Choroid plexus epithelial cell (primary cell): ENCODE measurements around the gene RANBP9.
A peak's percentile ranks its signal among the peaks of the same experiment; 100 is the strongest.

ENCODE experiments used
- DNase-seq: peaks from one replicate; pipeline ENCODE4 v3.0.0-alpha.2; 2010; ENCODE audit warnings: low read depth
- H3K4me3 ChIP-seq: 2 replicates; pipeline ENCODE4 v1.5.1; 2011; ENCODE audit warnings: low read depth, mild to moderate bottlenecking, control low read depth, low read length, moderate library complexity
- TF ChIP-seq, protein P1 (sequence below): conservative IDR thresholded peaks from 2 replicates; pipeline ENCODE4 v1.5.1; 2011; ENCODE audit warnings: low read depth, mild to moderate bottlenecking, control low read depth, inconsistent platforms, low read length, moderate library complexity

The RANBP9 gene

DNA sequence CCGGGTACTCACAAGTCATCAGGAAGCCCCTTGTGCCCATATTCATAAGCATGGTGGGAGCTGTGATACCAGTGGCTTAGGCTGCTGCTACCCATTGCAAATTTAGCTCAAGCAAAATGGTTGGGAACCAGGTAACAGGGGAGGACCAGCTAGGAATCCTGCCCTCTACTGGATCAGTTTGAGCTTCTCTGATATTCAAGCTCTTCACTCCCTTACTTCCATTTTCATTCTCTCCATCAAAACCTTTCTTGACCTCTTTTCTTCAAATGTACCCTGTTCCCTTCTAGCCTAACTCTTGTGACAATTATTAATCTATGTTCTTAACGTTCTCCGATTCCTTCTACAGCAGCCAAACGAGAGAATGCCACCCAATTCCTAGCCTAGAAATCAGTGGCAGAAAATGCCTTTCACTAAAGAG is 86.8 kb downstream of the RANBP9 start:
- TF ChIP-seq, protein P1, sequence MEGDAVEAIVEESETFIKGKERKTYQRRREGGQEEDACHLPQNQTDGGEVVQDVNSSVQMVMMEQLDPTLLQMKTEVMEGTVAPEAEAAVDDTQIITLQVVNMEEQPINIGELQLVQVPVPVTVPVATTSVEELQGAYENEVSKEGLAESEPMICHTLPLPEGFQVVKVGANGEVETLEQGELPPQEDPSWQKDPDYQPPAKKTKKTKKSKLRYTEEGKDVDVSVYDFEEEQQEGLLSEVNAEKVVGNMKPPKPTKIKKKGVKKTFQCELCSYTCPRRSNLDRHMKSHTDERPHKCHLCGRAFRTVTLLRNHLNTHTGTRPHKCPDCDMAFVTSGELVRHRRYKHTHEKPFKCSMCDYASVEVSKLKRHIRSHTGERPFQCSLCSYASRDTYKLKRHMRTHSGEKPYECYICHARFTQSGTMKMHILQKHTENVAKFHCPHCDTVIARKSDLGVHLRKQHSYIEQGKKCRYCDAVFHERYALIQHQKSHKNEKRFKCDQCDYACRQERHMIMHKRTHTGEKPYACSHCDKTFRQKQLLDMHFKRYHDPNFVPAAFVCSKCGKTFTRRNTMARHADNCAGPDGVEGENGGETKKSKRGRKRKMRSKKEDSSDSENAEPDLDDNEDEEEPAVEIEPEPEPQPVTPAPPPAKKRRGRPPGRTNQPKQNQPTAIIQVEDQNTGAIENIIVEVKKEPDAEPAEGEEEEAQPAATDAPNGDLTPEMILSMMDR: peak; percentile 68
- no peak overlapping the region for H3K4me3 ChIP-seq
- DNase-seq: peak; percentile 66

DNA sequence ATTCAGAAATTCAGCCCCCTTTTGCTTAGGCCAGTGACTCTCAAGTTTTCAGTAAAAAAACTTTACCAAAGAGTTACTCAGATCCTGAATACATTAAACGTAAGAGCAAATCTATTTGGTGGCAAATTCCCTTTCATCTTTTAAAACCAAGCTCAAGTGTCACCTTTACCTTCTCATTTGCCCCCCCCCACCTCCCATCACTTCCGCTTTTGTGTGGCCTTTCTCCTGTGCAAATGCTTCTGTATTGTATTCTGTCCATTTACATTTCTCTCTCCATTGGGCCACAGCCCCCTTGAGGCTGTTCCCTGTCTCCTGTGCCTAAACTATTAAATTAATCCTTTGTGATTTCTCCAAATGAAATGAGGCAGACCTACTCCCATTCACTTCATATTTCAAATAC is 94.6 kb downstream of the RANBP9 start:
- no peak for DNase-seq
- H3K4me3 ChIP-seq: no peak overlapping the region
- TF ChIP-seq, protein P1: no peak

DNA sequence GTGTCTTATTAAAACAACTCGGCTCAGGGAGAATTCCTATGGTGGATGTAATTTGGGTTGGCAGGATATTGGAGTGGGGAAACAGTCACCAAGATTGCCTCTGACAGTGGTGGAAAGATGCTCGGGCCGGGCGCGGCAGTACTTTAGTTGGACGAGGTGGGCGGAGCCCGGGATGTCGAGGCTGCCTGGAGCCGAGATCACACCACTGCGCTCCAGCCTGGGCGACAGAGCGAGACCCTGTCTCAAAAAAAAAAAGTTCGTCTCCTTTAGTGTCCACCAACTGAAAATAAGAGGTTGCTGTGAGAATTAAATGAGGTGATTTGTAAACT is 95.9 kb downstream of the RANBP9 start:
- peak overlapping the region; percentile 94 for H3K4me3 ChIP-seq
- TF ChIP-seq, protein P1: no peak
- DNase-seq: peak; percentile 39

DNA sequence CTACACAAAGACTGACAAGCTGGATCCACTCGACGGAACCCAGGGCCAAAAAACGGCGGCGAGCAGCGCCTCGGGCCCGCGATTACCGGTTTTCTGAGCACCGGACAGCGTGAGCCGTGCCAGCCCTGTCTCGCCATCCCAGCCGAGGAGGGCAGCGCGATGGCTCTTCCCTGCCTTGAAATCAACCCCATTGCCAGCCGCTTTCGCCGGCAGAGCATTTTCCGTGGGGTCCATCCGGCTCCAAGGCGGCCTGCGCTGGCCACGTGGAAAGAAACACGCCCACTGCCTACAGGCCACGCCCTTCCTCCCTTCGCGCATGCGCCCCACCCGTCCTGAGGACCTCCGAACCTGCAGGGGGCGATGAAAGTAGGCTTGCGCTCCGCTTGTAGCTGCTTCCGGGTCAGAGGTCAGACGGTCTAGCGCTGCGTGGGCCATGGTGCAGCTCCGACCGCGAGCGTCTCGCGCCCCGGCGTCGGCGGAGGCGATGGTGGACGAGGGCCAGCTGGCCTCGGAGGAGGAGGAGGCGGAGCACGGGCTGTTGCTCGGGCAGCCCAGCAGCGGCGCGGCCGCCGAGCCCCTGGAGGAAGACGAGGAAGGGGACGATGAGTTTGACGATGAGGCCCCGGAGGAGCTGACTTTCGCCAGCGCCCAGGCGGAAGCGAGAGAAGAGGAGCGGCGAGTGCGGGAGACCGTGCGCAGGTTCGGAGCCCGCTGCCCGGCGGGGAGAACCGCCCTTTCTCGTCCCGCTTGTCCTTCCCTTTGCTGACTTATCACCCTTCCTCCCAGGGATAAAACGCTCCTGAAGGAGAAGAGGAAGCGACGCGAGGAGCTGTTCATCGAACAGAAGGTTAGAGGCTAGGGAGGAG is 96.5 kb downstream of the RANBP9 start, which contains the start of gene NOL7:
TSS of gene NOL7 (plus strand) at position 410 of the 866 bp plus-strand sequence. CDS start at position 434, 24 bp downstream.
- TF ChIP-seq, protein P1: peak; percentile 87

DNA sequence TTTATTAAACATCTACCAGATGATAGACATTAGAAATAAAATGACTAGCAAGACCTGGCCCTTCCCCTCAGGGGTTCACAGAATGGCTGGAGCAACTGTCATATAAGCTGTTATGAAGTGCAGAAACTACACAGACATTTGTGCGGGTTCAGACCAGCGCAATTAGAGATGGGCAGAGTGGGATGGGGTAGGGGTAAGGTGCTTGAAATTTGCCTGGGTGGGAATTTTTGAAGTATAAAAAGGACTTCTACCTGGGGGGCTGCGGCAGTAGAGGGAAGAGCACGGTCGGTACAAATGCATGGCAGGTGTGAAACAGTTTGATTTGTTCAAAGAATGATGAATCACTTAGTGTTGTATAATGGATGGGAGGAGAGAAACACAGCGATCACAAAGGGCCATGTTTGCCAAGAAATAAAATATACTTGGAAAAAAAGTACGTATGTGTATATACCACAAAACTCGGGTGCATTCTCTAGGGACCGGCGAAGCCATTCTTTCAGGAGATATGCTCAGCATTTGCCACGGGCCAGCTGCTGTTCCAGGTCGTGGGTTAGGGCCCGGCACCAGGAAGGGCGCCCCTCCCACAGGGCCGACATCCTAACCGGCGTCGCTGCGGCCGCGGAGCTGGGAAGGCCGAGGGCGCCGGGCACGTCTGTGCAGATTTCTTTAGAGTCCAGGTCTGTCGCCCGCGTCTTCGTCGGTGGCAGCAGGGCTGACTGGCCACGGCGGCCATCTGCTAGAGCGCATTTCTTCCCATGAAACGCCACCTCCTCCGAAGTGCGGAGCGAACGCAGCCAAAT is 97.3 kb downstream of the RANBP9 start:
- H3K4me3 ChIP-seq: peak overlapping the region; percentile 94
- peak; percentile 52 for DNase-seq
- TF ChIP-seq, protein P1: no peak

More for the DNA sequence above, 96.5 kb downstream of the RANBP9 start, which contains the start of gene NOL7:
- DNase-seq: peak; percentile 99
- peak within 1 kb of the TSS; percentile 94 for H3K4me3 ChIP-seq

DNA sequence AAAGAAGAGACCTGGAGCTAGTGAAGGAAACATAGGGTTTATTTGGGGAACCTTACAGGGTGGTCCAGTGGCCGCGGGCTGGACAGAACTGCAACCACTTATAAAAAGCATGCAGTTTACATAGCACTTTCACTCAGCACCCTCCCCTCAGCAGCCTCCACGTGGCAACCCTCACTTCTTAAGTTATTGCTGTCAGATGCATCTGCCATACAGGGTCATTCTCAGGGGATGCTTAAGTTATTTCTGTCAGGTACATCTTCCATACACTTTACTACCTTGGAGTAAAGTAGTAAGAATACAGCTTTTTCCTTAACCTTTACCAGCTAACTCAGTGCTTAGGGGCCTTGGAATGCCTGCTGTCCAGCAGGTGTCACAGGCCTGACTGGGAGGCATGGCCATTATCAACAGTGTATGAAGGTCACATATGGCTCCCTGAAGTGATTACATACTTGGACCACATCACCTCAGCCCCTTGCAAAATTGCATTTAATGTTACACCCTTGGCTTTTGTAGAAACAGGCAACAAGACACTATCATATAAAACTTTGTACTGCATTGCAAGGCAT is 98.5 kb downstream of the RANBP9 start:
- DNase-seq: no peak
- TF ChIP-seq, protein P1: no peak
- no peak overlapping the region for H3K4me3 ChIP-seq
